Activated CD8-positive, alpha-beta T cell treated with anti-CD3 and anti-CD28 coated beads for 36 hours (primary cell): ENCODE data around the gene CFAP65. TPM values are rescaled to one million over a fixed set of nuclear protein-coding genes. Genes with fewer than 3 reads are reported as not detected.

Experiments used
- ATAC-seq: fragments of 200-7000 bp; cut with Tn5 transposase; one replicate; pipeline ENCODE4 v1.10.0; 2021; ENCODE audit warnings: mild to moderate bottlenecking, moderate library complexity
- CTCF ChIA-PET: fragments of 350-600 bp; sonication (Branson Sonifier 250); formaldehyde crosslinking; loops from one replicate; lab custom pipeline; 2021; ENCODE audit warnings: antibody characterized with exemption; lab: Charles Lee
- POLR2A ChIA-PET: fragments of 350-600 bp; sonication (Branson Sonifier 250); formaldehyde crosslinking; loops from one replicate; lab custom pipeline; 2021; ENCODE audit warnings: antibody characterized with exemption; lab: Charles Lee
- DNase-seq: peaks from one replicate; pipeline ENCODE4 v3.0.0-alpha.2; 2020
- H3K27ac Mint-ChIP-seq: one replicate; pipeline ENCODE4 v1.8.0; 2021; ENCODE audit warnings: mild to moderate bottlenecking, mixed read lengths
- H3K27me3 Mint-ChIP-seq: one replicate; pipeline ENCODE4 v1.8.0; 2021; ENCODE audit warnings: mixed read lengths
- H3K36me3 Mint-ChIP-seq: one replicate; pipeline ENCODE4 v1.8.0; 2021; ENCODE audit warnings: low read depth, mixed read lengths
- H3K4me1 Mint-ChIP-seq: one replicate; pipeline ENCODE4 v1.8.0; 2021; ENCODE audit warnings: low read depth, mixed read lengths
- H3K4me3 Mint-ChIP-seq: one replicate; pipeline ENCODE4 v1.8.0; 2021; ENCODE audit warnings: mild to moderate bottlenecking, moderate library complexity, mixed read lengths
- H3K9me3 Mint-ChIP-seq: one replicate; pipeline ENCODE4 v1.8.0; 2021; ENCODE audit warnings: mixed read lengths
- CTCF ChIP-seq: fragments of 200-600 bp; IDR thresholded peaks from one replicate; pipeline ENCODE4 v1.8.0; 2022; ENCODE audit warnings: antibody characterized with exemption, mild to moderate bottlenecking
- intact Hi-C: fragments of 100-400 bp; cut with micrococcal nuclease; formaldehyde crosslinking; loops from one replicate; pipeline ENCODE4 v1.10.0; 2022
- total RNA-seq, 2 experiments: library from RNA; stranded (reverse); gene quantifications; one replicate each; pipeline ENCODE4 v1.2.3, GENCODE V29; 2021

CFAP65 gene
- total RNA-seq = not detected

GRCh38 chr2:219041252-219041651 lies at the start of gene CFAP65:
Gene CFAP65 (minus strand): TSS chr2:219041516. CDS start chr2:219039048, 2,468 bp downstream.
- ATAC-seq (peak; percentile 60), DNase-seq (peak; percentile 64)
- intact Hi-C loops = no loop called here
- Mint-ChIP-seq H3K27me3 (peaks cover 58% of the 10 kb centered on the region), H3K36me3 (no peaks in the 10 kb centered on the region), H3K4me3 (peak within 1 kb of the TSS; percentile 46), H3K9me3 (no peaks in the 10 kb centered on the region), H3K27ac (no peak within 1 kb of the TSS), H3K4me1 (peaks cover 6% of the 10 kb centered on the region)
- no peak for TF ChIP-seq CTCF
- CTCF ChIA-PET = interaction anchor here (1.0 to 3.9 kb wide), 6 partner anchors 11 to 113 kb away, joined by 3 to 29 read pairs (median 4); no protein-coding TSS in a partner anchor
- POLR2A ChIA-PET = no interaction called here

GRCh38 chr2:219090436-219091299 lies 49.4 kb upstream of the CFAP65 start:
- CTCF ChIA-PET = interaction anchor here (0.7 to 3.9 kb wide), 11 partner anchors 9 to 61 kb away, joined by 3 to 22 read pairs (median 3); no protein-coding TSS in a partner anchor
- TF ChIP-seq CTCF = no peak
- POLR2A ChIA-PET = interaction anchor here (0.7 kb wide), 1 partner anchor 32 kb away, joined by 3 read pairs; no protein-coding TSS in a partner anchor
- Mint-ChIP-seq H3K4me3 (no peak overlapping the region), H3K9me3 (no peaks in the 10 kb centered on the region), H3K27me3 (no peaks in the 10 kb centered on the region), H3K27ac (no peak overlapping the region), H3K4me1 (peaks cover 8% of the 10 kb centered on the region), H3K36me3 (peaks cover 4% of the 10 kb centered on the region)
- ATAC-seq (no peak), DNase-seq (no peak)
- intact Hi-C loops = no loop called here

GRCh38 chr2:219089330-219089729 lies 48.0 kb upstream of the CFAP65 start:
- Mint-ChIP-seq H3K27me3 (no peaks in the 10 kb centered on the region), H3K4me1 (peaks cover 14% of the 10 kb centered on the region), H3K36me3 (peaks cover 3% of the 10 kb centered on the region), H3K27ac (no peak overlapping the region), H3K9me3 (no peaks in the 10 kb centered on the region), H3K4me3 (no peak overlapping the region)
- DNase-seq = no peak
- ChIA-PET CTCF (interaction anchor here (1.3 to 3.4 kb wide), 5 partner anchors 15 to 60 kb away, joined by 4 to 13 read pairs (median 11); no protein-coding TSS in a partner anchor), POLR2A (no interaction called here)
- TF ChIP-seq CTCF = no peak
- ATAC-seq = no peak
- intact Hi-C loops = no loop called here

- POLR2A ChIA-PET = interaction anchor here (0.6 kb wide), 1 partner anchor 67 kb away, joined by 3 read pairs; no protein-coding TSS in a partner anchor
- CTCF ChIA-PET = interaction anchor here (0.7 to 3.4 kb wide), 11 partner anchors 13 to 91 kb away, joined by 3 to 13 read pairs (median 4); no protein-coding TSS in a partner anchor
These were observed 46.5 kb upstream of the CFAP65 start for GRCh38 chr2:219087848-219088247.

More at GRCh38 chr2:219087848-219088247, 46.5 kb upstream of the CFAP65 start:
- Mint-ChIP-seq H3K9me3 (no peaks in the 10 kb centered on the region), H3K36me3 (no peaks in the 10 kb centered on the region), H3K4me3 (no peak overlapping the region), H3K27me3 (no peaks in the 10 kb centered on the region), H3K27ac (no peak overlapping the region), H3K4me1 (peaks cover 14% of the 10 kb centered on the region)
- intact Hi-C loops = no loop called here
- no peak for ATAC-seq
- no peak for TF ChIP-seq CTCF
- no peak for DNase-seq
